ENCODE measurements around the gene CDKN1A.
A peak's percentile ranks its signal among the peaks of the same experiment; 100 is the strongest.

CDKN1A gene

DNA sequence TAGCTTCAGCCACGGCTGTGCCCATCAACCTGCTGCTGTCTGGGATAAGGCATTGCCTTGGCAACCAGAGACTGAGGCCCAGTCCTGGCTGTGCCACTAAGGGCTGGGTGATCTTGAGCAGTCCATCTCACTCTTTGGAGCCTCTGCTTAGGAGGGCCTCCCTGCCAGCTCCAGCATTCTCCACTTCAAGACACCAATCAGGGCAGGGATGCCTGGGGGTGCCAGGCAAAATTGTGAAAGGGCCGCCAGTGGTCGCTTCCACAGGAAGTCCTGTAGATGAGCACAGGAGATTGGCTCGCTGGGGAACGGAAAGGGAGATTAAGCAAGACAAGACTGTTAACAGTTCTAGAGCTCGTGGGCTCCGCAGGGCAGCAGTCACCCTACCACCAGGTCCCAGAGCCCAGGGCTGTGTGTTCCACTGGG is 19.0 kb downstream of the CDKN1A start, which contains the start of gene RAB44:
Gene RAB44, plus strand, starts transcription at position 346 of the 423 bp plus-strand sequence. CDS start 6,410 bp downstream, outside the sequence.
- no peak within 1 kb of the TSS for H3K18ac ChIP-seq (ENCODE audit: low read length)
- H3K27me3 ChIP-seq (ENCODE audit: insufficient read depth, low read length), result no peaks in the 10 kb centered on the region
- no CpG with 5 or more reads among the region's 7 CpGs for WGBS (ENCODE audit: extremely low coverage, insufficient coverage, insufficient read length)
- no peak within 1 kb of the TSS for H2AFZ ChIP-seq (ENCODE audit: insufficient read depth, low read length, poor library complexity)
- no peaks in the 10 kb centered on the region for H3K79me1 ChIP-seq (ENCODE audit: low read length)
- no peak within 1 kb of the TSS for H3K27ac ChIP-seq (ENCODE audit: low read depth, low read length)
- H4K8ac ChIP-seq (ENCODE audit: low read depth, low read length), result no peak within 1 kb of the TSS
- H3K23ac ChIP-seq (ENCODE audit: low read length), result no peak within 1 kb of the TSS
- no peak within 1 kb of the TSS for H2AK5ac ChIP-seq (ENCODE audit: low read length)
- H2BK5ac ChIP-seq (ENCODE audit: low read depth, low read length, poor library complexity), result no peak within 1 kb of the TSS
- H2BK12ac ChIP-seq (ENCODE audit: low read length), result no peak within 1 kb of the TSS
- H3K9me3 ChIP-seq (ENCODE audit: insufficient read depth, low read depth, low read length), result peaks cover 6% of the 10 kb centered on the region
- H3K14ac ChIP-seq (ENCODE audit: low read length), result no peak within 1 kb of the TSS
- no peak within 1 kb of the TSS for H4K12ac ChIP-seq (ENCODE audit: low read depth, low read length)
- no peak within 1 kb of the TSS for H4K91ac ChIP-seq (ENCODE audit: low read depth, low read length)
- H2BK120ac ChIP-seq (ENCODE audit: insufficient read depth, low read length, poor library complexity), result no peak within 1 kb of the TSS
- no peak within 1 kb of the TSS for H3K4me2 ChIP-seq (ENCODE audit: low read length)
- peak within 1 kb of the TSS; percentile 50 for H3K9ac ChIP-seq (ENCODE audit: low read length)
- H3K79me2 ChIP-seq (ENCODE audit: control insufficient read depth, insufficient read depth, low read length, poor library complexity), result no peaks in the 10 kb centered on the region
- no peaks in the 10 kb centered on the region for H3K36me3 ChIP-seq (ENCODE audit: control insufficient read depth in 1 of 2, insufficient read depth in 2 of 2, low read length in 2 of 2)
- no peak for DNase-seq
- H3K4me3 ChIP-seq (ENCODE audit: low read depth, low read length), result peak within 1 kb of the TSS; percentile 14
- no peaks in the 10 kb centered on the region for H3K4me1 ChIP-seq (ENCODE audit: control insufficient read depth in 1 of 2, insufficient read depth in 2 of 2, low read length in 2 of 2)
- H3K4ac ChIP-seq (ENCODE audit: low read depth, low read length), result no peak within 1 kb of the TSS

- no peak overlapping the region for H4K91ac ChIP-seq (ENCODE audit: low read depth, low read length)
- no peak overlapping the region for H2BK12ac ChIP-seq (ENCODE audit: low read length)
- no peak overlapping the region for H4K8ac ChIP-seq (ENCODE audit: low read depth, low read length)
- no peak overlapping the region for H3K9ac ChIP-seq (ENCODE audit: low read length)
- H2AK5ac ChIP-seq (ENCODE audit: low read length), result no peak overlapping the region
- no peak overlapping the region for H4K12ac ChIP-seq (ENCODE audit: low read depth, low read length)
- H3K18ac ChIP-seq (ENCODE audit: low read length), result no peak overlapping the region
- DNase-seq, result no peak
- H3K9me3 ChIP-seq (ENCODE audit: insufficient read depth, low read depth, low read length), result peaks cover 6% of the 10 kb centered on the region
- WGBS (ENCODE audit: extremely low coverage, insufficient coverage, insufficient read length), result no CpG with 5 or more reads among the region's 6 CpGs
- no peak overlapping the region for H2AFZ ChIP-seq (ENCODE audit: insufficient read depth, low read length, poor library complexity)
- H3K27me3 ChIP-seq (ENCODE audit: insufficient read depth, low read length), result no peaks in the 10 kb centered on the region
- no peaks in the 10 kb centered on the region for H3K4me1 ChIP-seq (ENCODE audit: control insufficient read depth in 1 of 2, insufficient read depth in 2 of 2, low read length in 2 of 2)
- H3K4ac ChIP-seq (ENCODE audit: low read depth, low read length), result no peak overlapping the region
- no peaks in the 10 kb centered on the region for H3K36me3 ChIP-seq (ENCODE audit: control insufficient read depth in 1 of 2, insufficient read depth in 2 of 2, low read length in 2 of 2)
- H3K4me2 ChIP-seq (ENCODE audit: low read length), result no peak overlapping the region
- no peak overlapping the region for H3K4me3 ChIP-seq (ENCODE audit: low read depth, low read length)
- H2BK120ac ChIP-seq (ENCODE audit: insufficient read depth, low read length, poor library complexity), result no peak overlapping the region
- no peaks in the 10 kb centered on the region for H3K79me2 ChIP-seq (ENCODE audit: control insufficient read depth, insufficient read depth, low read length, poor library complexity)
- H2BK5ac ChIP-seq (ENCODE audit: low read depth, low read length, poor library complexity), result no peak overlapping the region
- H3K14ac ChIP-seq (ENCODE audit: low read length), result no peak overlapping the region
- H3K27ac ChIP-seq (ENCODE audit: low read depth, low read length), result no peak overlapping the region
- H3K23ac ChIP-seq (ENCODE audit: low read length), result no peak overlapping the region
- no peaks in the 10 kb centered on the region for H3K79me1 ChIP-seq (ENCODE audit: low read length)
Measured at GRCh38 chr6:36698196-36698595, 19.7 kb downstream of the CDKN1A start.

DNA sequence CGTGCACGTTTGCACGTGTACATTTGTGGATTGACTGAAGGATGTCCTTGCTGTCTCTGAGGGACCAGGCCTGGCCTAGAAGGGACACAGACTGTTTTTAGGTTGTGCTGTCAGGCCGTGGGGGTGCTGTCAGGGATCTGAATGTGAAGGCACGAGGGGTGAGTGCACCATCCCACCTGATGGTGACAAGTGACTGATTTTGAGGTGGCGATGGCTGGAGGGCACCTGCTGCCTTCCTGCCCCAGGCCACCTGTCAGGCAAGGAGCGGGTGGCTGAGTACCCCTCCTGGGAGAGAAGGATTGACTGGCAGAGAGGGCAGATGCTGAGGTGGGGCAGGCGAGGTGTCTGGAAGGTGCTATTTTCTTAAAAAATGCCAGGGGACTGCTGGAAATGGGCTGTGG is 20.4 kb downstream of the CDKN1A start:
- no CpG with 5 or more reads among the region's 8 CpGs for WGBS (ENCODE audit: extremely low coverage, insufficient coverage, insufficient read length)
- Histone ChIP-seq H3K27me3 (ENCODE audit: insufficient read depth, low read length) (no peaks in the 10 kb centered on the region), H4K12ac (ENCODE audit: low read depth, low read length) (no peak overlapping the region), H3K4me1 (ENCODE audit: control insufficient read depth in 1 of 2, insufficient read depth in 2 of 2, low read length in 2 of 2) (no peaks in the 10 kb centered on the region), H4K91ac (ENCODE audit: low read depth, low read length) (no peak overlapping the region), H3K79me1 (ENCODE audit: low read length) (no peaks in the 10 kb centered on the region), H3K79me2 (ENCODE audit: control insufficient read depth, insufficient read depth, low read length, poor library complexity) (no peaks in the 10 kb centered on the region), H3K4me2 (ENCODE audit: low read length) (no peak overlapping the region), H3K4ac (ENCODE audit: low read depth, low read length) (no peak overlapping the region), H2BK5ac (ENCODE audit: low read depth, low read length, poor library complexity) (no peak overlapping the region), H3K36me3 (ENCODE audit: control insufficient read depth in 1 of 2, insufficient read depth in 2 of 2, low read length in 2 of 2) (no peaks in the 10 kb centered on the region), H3K9me3 (ENCODE audit: insufficient read depth, low read depth, low read length) (peaks cover 6% of the 10 kb centered on the region), H3K27ac (ENCODE audit: low read depth, low read length) (no peak overlapping the region), H2BK120ac (ENCODE audit: insufficient read depth, low read length, poor library complexity) (no peak overlapping the region), H2AFZ (ENCODE audit: insufficient read depth, low read length, poor library complexity) (no peak overlapping the region), H2AK5ac (ENCODE audit: low read length) (no peak overlapping the region), H3K9ac (ENCODE audit: low read length) (no peak overlapping the region), H3K23ac (ENCODE audit: low read length) (no peak overlapping the region), H3K18ac (ENCODE audit: low read length) (no peak overlapping the region), H3K4me3 (ENCODE audit: low read depth, low read length) (peak overlapping the region; percentile 14), H3K14ac (ENCODE audit: low read length) (no peak overlapping the region), H4K8ac (ENCODE audit: low read depth, low read length) (no peak overlapping the region), H2BK12ac (ENCODE audit: low read length) (no peak overlapping the region)
- DNase-seq, result no peak

- Histone ChIP-seq H3K18ac (ENCODE audit: low read length) (no peak overlapping the region), H3K9ac (ENCODE audit: low read length) (no peak overlapping the region), H3K79me1 (ENCODE audit: low read length) (no peaks in the 10 kb centered on the region), H3K23ac (ENCODE audit: low read length) (no peak overlapping the region), H4K12ac (ENCODE audit: low read depth, low read length) (no peak overlapping the region), H3K4me3 (ENCODE audit: low read depth, low read length) (no peak overlapping the region), H3K36me3 (ENCODE audit: control insufficient read depth in 1 of 2, insufficient read depth in 2 of 2, low read length in 2 of 2) (no peaks in the 10 kb centered on the region), H3K79me2 (ENCODE audit: control insufficient read depth, insufficient read depth, low read length, poor library complexity) (no peaks in the 10 kb centered on the region), H4K8ac (ENCODE audit: low read depth, low read length) (no peak overlapping the region), H3K4me2 (ENCODE audit: low read length) (no peak overlapping the region), H2BK12ac (ENCODE audit: low read length) (no peak overlapping the region), H2AK5ac (ENCODE audit: low read length) (no peak overlapping the region), H3K27ac (ENCODE audit: low read depth, low read length) (no peak overlapping the region), H3K9me3 (ENCODE audit: insufficient read depth, low read depth, low read length) (peaks cover 6% of the 10 kb centered on the region), H2AFZ (ENCODE audit: insufficient read depth, low read length, poor library complexity) (no peak overlapping the region), H3K4me1 (ENCODE audit: control insufficient read depth in 1 of 2, insufficient read depth in 2 of 2, low read length in 2 of 2) (no peaks in the 10 kb centered on the region), H4K91ac (ENCODE audit: low read depth, low read length) (no peak overlapping the region), H3K14ac (ENCODE audit: low read length) (no peak overlapping the region), H3K4ac (ENCODE audit: low read depth, low read length) (no peak overlapping the region), H2BK5ac (ENCODE audit: low read depth, low read length, poor library complexity) (no peak overlapping the region), H3K27me3 (ENCODE audit: insufficient read depth, low read length) (no peaks in the 10 kb centered on the region), H2BK120ac (ENCODE audit: insufficient read depth, low read length, poor library complexity) (no peak overlapping the region)
- no CpG with 5 or more reads among the region's 7 CpGs for WGBS (ENCODE audit: extremely low coverage, insufficient coverage, insufficient read length)
- no peak for DNase-seq
Measured at GRCh38 chr6:36699348-36699747, 20.8 kb downstream of the CDKN1A start.

Data from trophoblast cell (in vitro differentiated cells and primary cell).